HUES48 (cell line): Measurements from ENCODE around the gene HLCS.

Experiments used
- H3K27ac ChIP-seq: one replicate; pipeline ENCODE4 v1.7.0; 2013; ENCODE audit warnings: low read depth, low read length, inconsistent platforms
- H3K27me3 ChIP-seq: 2 replicates; pipeline ENCODE4 v1.6.1; 2013; ENCODE audit warnings: mild to moderate bottlenecking, low read length; ENCODE audit not compliant: control insufficient read depth, insufficient read depth
- H3K36me3 ChIP-seq: 2 replicates; pipeline ENCODE4 v1.6.1; 2013; ENCODE audit warnings: low read length; ENCODE audit not compliant: control insufficient read depth, insufficient read depth
- H3K4me1 ChIP-seq: 2 replicates; pipeline ENCODE4 v1.6.1; 2013; ENCODE audit warnings: mild to moderate bottlenecking, low read length; ENCODE audit not compliant: control insufficient read depth, insufficient read depth
- H3K4me3 ChIP-seq: 2 replicates; pipeline ENCODE4 v1.5.1; 2013; ENCODE audit warnings: mild to moderate bottlenecking, low read depth, low read length
- H3K9ac ChIP-seq: 2 replicates; pipeline ENCODE4 v1.6.1; 2013; ENCODE audit warnings: mild to moderate bottlenecking, low read depth, low read length, moderate library complexity
- H3K9me3 ChIP-seq: 2 replicates; pipeline ENCODE4 v1.6.1; 2013; ENCODE audit warnings: low read length; ENCODE audit not compliant: control insufficient read depth, insufficient read depth

HLCS gene

GRCh38 chr21:36873513-36873912, 93.0 kb downstream of the HLCS start:
- Histone ChIP-seq H3K27ac (no peak overlapping the region), H3K9me3 (no peaks in the 10 kb centered on the region), H3K27me3 (no peaks in the 10 kb centered on the region), H3K36me3 (no peaks in the 10 kb centered on the region), H3K4me1 (no peaks in the 10 kb centered on the region), H3K4me3 (no peak overlapping the region), H3K9ac (no peak overlapping the region)

GRCh38 chr21:36867291-36867905, 99.1 kb downstream of the HLCS start:
- Histone ChIP-seq H3K27me3 (no peaks in the 10 kb centered on the region), H3K36me3 (no peaks in the 10 kb centered on the region), H3K27ac (no peak overlapping the region), H3K9ac (no peak overlapping the region), H3K4me3 (no peak overlapping the region), H3K9me3 (no peaks in the 10 kb centered on the region), H3K4me1 (no peaks in the 10 kb centered on the region)

- H3K4me3 ChIP-seq: no peak overlapping the region
- H3K36me3 ChIP-seq: no peaks in the 10 kb centered on the region
- H3K4me1 ChIP-seq: no peaks in the 10 kb centered on the region
- no peak overlapping the region for H3K27ac ChIP-seq
- no peaks in the 10 kb centered on the region for H3K9me3 ChIP-seq
- no peaks in the 10 kb centered on the region for H3K27me3 ChIP-seq
- H3K9ac ChIP-seq: no peak overlapping the region
These were observed 100.0 kb downstream of the HLCS start for GRCh38 chr21:36866419-36866818.

- H3K4me1 ChIP-seq: peaks cover 1% of the 10 kb centered on the region
- H3K9me3 ChIP-seq: no peaks in the 10 kb centered on the region
- no peaks in the 10 kb centered on the region for H3K36me3 ChIP-seq
- H3K27ac ChIP-seq: no peak overlapping the region
- H3K4me3 ChIP-seq: no peak overlapping the region
- H3K9ac ChIP-seq: no peak overlapping the region
- H3K27me3 ChIP-seq: no peaks in the 10 kb centered on the region
These were observed 101.5 kb downstream of the HLCS start for GRCh38 chr21:36864974-36865373.

GRCh38 chr21:36863260-36863659, 103.2 kb downstream of the HLCS start:
- no peaks in the 10 kb centered on the region for H3K36me3 ChIP-seq
- no peaks in the 10 kb centered on the region for H3K27me3 ChIP-seq
- H3K27ac ChIP-seq: no peak overlapping the region
- H3K9me3 ChIP-seq: no peaks in the 10 kb centered on the region
- no peak overlapping the region for H3K4me3 ChIP-seq
- H3K9ac ChIP-seq: no peak overlapping the region
- H3K4me1 ChIP-seq: peaks cover 4% of the 10 kb centered on the region

GRCh38 chr21:36861595-36862323, 104.7 kb downstream of the HLCS start:
- no peak overlapping the region for H3K9ac ChIP-seq
- H3K36me3 ChIP-seq: no peaks in the 10 kb centered on the region
- H3K4me1 ChIP-seq: peaks cover 4% of the 10 kb centered on the region
- H3K27me3 ChIP-seq: no peaks in the 10 kb centered on the region
- H3K4me3 ChIP-seq: no peak overlapping the region
- H3K27ac ChIP-seq: no peak overlapping the region
- H3K9me3 ChIP-seq: no peaks in the 10 kb centered on the region

GRCh38 chr21:36860736-36861594, 105.5 kb downstream of the HLCS start:
- Histone ChIP-seq H3K27me3 (no peaks in the 10 kb centered on the region), H3K9me3 (no peaks in the 10 kb centered on the region), H3K4me1 (peaks cover 4% of the 10 kb centered on the region), H3K36me3 (no peaks in the 10 kb centered on the region), H3K9ac (no peak overlapping the region), H3K27ac (no peak overlapping the region), H3K4me3 (no peak overlapping the region)

- Histone ChIP-seq H3K27ac (no peak overlapping the region), H3K4me1 (peaks cover 4% of the 10 kb centered on the region), H3K27me3 (no peaks in the 10 kb centered on the region), H3K4me3 (no peak overlapping the region), H3K9ac (no peak overlapping the region), H3K36me3 (no peaks in the 10 kb centered on the region), H3K9me3 (no peaks in the 10 kb centered on the region)
These were observed 106.5 kb downstream of the HLCS start for GRCh38 chr21:36859744-36860501.

GRCh38 chr21:36858320-36858957, 108.0 kb downstream of the HLCS start:
- Histone ChIP-seq H3K27me3 (no peaks in the 10 kb centered on the region), H3K9me3 (no peaks in the 10 kb centered on the region), H3K9ac (no peak overlapping the region), H3K4me3 (no peak overlapping the region), H3K27ac (no peak overlapping the region), H3K36me3 (no peaks in the 10 kb centered on the region), H3K4me1 (peaks cover 8% of the 10 kb centered on the region)

- H3K27ac ChIP-seq: no peak overlapping the region
- H3K4me1 ChIP-seq: peaks cover 22% of the 10 kb centered on the region
- H3K4me3 ChIP-seq: no peak overlapping the region
These were observed 109.8 kb downstream of the HLCS start for GRCh38 chr21:36856643-36857042.

More at GRCh38 chr21:36856643-36857042, 109.8 kb downstream of the HLCS start:
- Histone ChIP-seq H3K36me3 (no peaks in the 10 kb centered on the region), H3K27me3 (no peaks in the 10 kb centered on the region), H3K9ac (no peak overlapping the region), H3K9me3 (no peaks in the 10 kb centered on the region)
